Loucy (cell line): ENCODE measurements around the gene SRC.

Source experiments
- H2AFZ ChIP-seq: fragments of 200-600 bp; sonication (generic); 2 replicates; pipeline ENCODE4 v1.6.0; 2016; ENCODE audit warnings: antibody characterized with exemption, mild to moderate bottlenecking, low read length, moderate library complexity
- H3F3A ChIP-seq: fragments of 200-600 bp; 2 replicates; pipeline ENCODE4 v1.6.0; 2016; ENCODE audit warnings: antibody characterized with exemption, low read depth, mild to moderate bottlenecking
- H3K27me3 ChIP-seq: fragments of 200-600 bp; sonication (generic); 2 replicates; pipeline ENCODE4 v1.6.1; 2014; ENCODE audit warnings: low read length, mild to moderate bottlenecking; ENCODE audit not compliant: insufficient read depth, poor library complexity, severe bottlenecking
- H3K36me3 ChIP-seq: fragments of 200-600 bp; sonication (generic); 2 replicates; pipeline ENCODE4 v1.6.1; 2016; ENCODE audit warnings: low read length; ENCODE audit not compliant: insufficient read depth
- H3K4me1 ChIP-seq: fragments of 200-600 bp; sonication (generic); 2 replicates; pipeline ENCODE4 v1.5.1; 2014; ENCODE audit warnings: low read length, mild to moderate bottlenecking; ENCODE audit not compliant: insufficient read depth, poor library complexity, severe bottlenecking
- H3K4me2 ChIP-seq: fragments of 200-600 bp; sonication (generic); 2 replicates; pipeline ENCODE4 v1.6.0; 2014; ENCODE audit warnings: antibody characterized with exemption, low read length, low read depth, mild to moderate bottlenecking; ENCODE audit not compliant: poor library complexity, severe bottlenecking
- H3K4me3 ChIP-seq: fragments of 200-600 bp; sonication (generic); 2 replicates; pipeline ENCODE4 v1.5.1; 2014; ENCODE audit warnings: low read length, mild to moderate bottlenecking, mixed read lengths; ENCODE audit not compliant: poor library complexity, severe bottlenecking
- H3K79me2 ChIP-seq: fragments of 200-600 bp; sonication (generic); 2 replicates; pipeline ENCODE4 v1.6.1; 2014; ENCODE audit warnings: low read length; ENCODE audit not compliant: insufficient read depth
- H3K9ac ChIP-seq: fragments of 200-600 bp; sonication (generic); 2 replicates; pipeline ENCODE4 v1.6.0; 2014; ENCODE audit warnings: mild to moderate bottlenecking, low read depth, low read length, moderate library complexity; ENCODE audit not compliant: poor library complexity, severe bottlenecking
- H3K9me2 ChIP-seq: fragments of 200-600 bp; sonication (generic); replicated peaks from 2 replicates; pipeline ENCODE4 v1.6.1; 2016; ENCODE audit warnings: low read depth, low read length, mixed read lengths
- H3K9me3 ChIP-seq: fragments of 200-600 bp; sonication (generic); 2 replicates; pipeline ENCODE4 v1.6.1; 2014; ENCODE audit warnings: mild to moderate bottlenecking, antibody characterized with exemption, low read length, low read depth; ENCODE audit not compliant: insufficient read depth
- H4K20me1 ChIP-seq: fragments of 200-600 bp; sonication (generic); 2 replicates; pipeline ENCODE4 v1.6.0; 2014; ENCODE audit warnings: antibody characterized with exemption, low read length, mild to moderate bottlenecking; ENCODE audit not compliant: insufficient read depth, poor library complexity, severe bottlenecking
- CTCF ChIP-seq: fragments of 200-600 bp; sonication (generic); conservative IDR thresholded peaks from 2 replicates; pipeline ENCODE4 v1.5.1; 2014; ENCODE audit warnings: mild to moderate bottlenecking, antibody characterized with exemption, low read length
- EZH2phosphoT487 ChIP-seq: fragments of 200-600 bp; IDR thresholded peaks from 2 replicates; pipeline ENCODE4 v1.6.1; 2018; ENCODE audit warnings: antibody characterized with exemption, mild to moderate bottlenecking, moderate library complexity, borderline replicate concordance

SRC gene

GRCh38 chr20:37453836-37454235 is 107.9 kb downstream of the SRC start:
- H3K9me3 ChIP-seq: peaks cover 7% of the 10 kb centered on the region; the same call in 1 of the 2 replicates
- no peaks in the 10 kb centered on the region for H3K27me3 ChIP-seq
- TF ChIP-seq CTCF: no peak
- no peak for TF ChIP-seq EZH2phosphoT487
- H3K9ac ChIP-seq: no peak overlapping the region
- no peak overlapping the region for H3K4me2 ChIP-seq
- no peaks in the 10 kb centered on the region for H3K36me3 ChIP-seq
- no peaks in the 10 kb centered on the region for H4K20me1 ChIP-seq
- no peaks in the 10 kb centered on the region for H3K4me1 ChIP-seq
- no peaks in the 10 kb centered on the region for H3K79me2 ChIP-seq
- H3K4me3 ChIP-seq: no peak overlapping the region
- no peaks in the 10 kb centered on the region for H3K9me2 ChIP-seq
- H2AFZ ChIP-seq: no peak overlapping the region
- no peaks in the 10 kb centered on the region for H3F3A ChIP-seq

- no peaks in the 10 kb centered on the region for H3K27me3 ChIP-seq
- H3K36me3 ChIP-seq: no peaks in the 10 kb centered on the region
- no peak overlapping the region for H3K4me3 ChIP-seq
- H3K79me2 ChIP-seq: no peaks in the 10 kb centered on the region
- no peaks in the 10 kb centered on the region for H3K4me1 ChIP-seq
- H3K9me3 ChIP-seq: peaks cover 7% of the 10 kb centered on the region; the same call in 1 of the 2 replicates
- no peak for TF ChIP-seq EZH2phosphoT487
- TF ChIP-seq CTCF: no peak
- no peak overlapping the region for H2AFZ ChIP-seq
- no peak overlapping the region for H3K4me2 ChIP-seq
- H3K9ac ChIP-seq: no peak overlapping the region
- no peaks in the 10 kb centered on the region for H3K9me2 ChIP-seq
- H4K20me1 ChIP-seq: no peaks in the 10 kb centered on the region
- H3F3A ChIP-seq: no peaks in the 10 kb centered on the region
Observed at GRCh38 chr20:37454636-37455385, 108.9 kb downstream of the SRC start.
